Neural cell (in vitro differentiated cells): ENCODE results near the gene MGAT5. TPM values are rescaled to one million over a fixed set of nuclear protein-coding genes. Genes with fewer than 3 reads are reported as not detected.

ENCODE experiments used
- H2AFZ ChIP-seq: fragments of 200-600, 300-800 bp; sonication (generic), shearing (Covaris generic); 2 replicates; pipeline ENCODE4 v1.6.0; 2014; ENCODE audit warnings: low read depth, mild to moderate bottlenecking, antibody characterized with exemption, low read length, moderate library complexity
- H3F3A ChIP-seq: fragments of 200-600 bp; shearing (Covaris generic); 2 replicates; pipeline ENCODE4 v1.6.1; 2016; ENCODE audit warnings: mild to moderate bottlenecking, moderate library complexity, mixed read lengths, antibody characterized with exemption, low read length; ENCODE audit not compliant: insufficient read depth, poor library complexity, severe bottlenecking
- H3K27ac ChIP-seq: fragments of 200-600, 300-800 bp; sonication (generic), shearing (Covaris generic); 2 replicates; pipeline ENCODE4 v1.5.1; 2014; ENCODE audit warnings: mild to moderate bottlenecking, low read length, moderate library complexity
- H3K27me3 ChIP-seq: fragments of 300-800, 200-600 bp; sonication (generic), shearing (Covaris generic); 2 replicates; pipeline ENCODE4 v1.6.0; 2014; ENCODE audit warnings: mild to moderate bottlenecking, low read depth, low read length, moderate library complexity; ENCODE audit not compliant: insufficient read depth
- H3K36me3 ChIP-seq: fragments of 300-800, 200-600 bp; sonication (generic), shearing (Covaris generic); 2 replicates; pipeline ENCODE4 v1.5.1; 2014; ENCODE audit warnings: mild to moderate bottlenecking, antibody characterized with exemption, low read length, moderate library complexity; ENCODE audit not compliant: insufficient read depth
- H3K4me2 ChIP-seq: fragments of 300-800, 200-600 bp; sonication (generic), shearing (Covaris generic); 2 replicates; pipeline ENCODE4 v1.6.0; 2014; ENCODE audit warnings: mild to moderate bottlenecking, low read length
- H3K4me3 ChIP-seq: fragments of 300-800, 200-600 bp; sonication (generic), shearing (Covaris generic); 2 replicates; pipeline ENCODE4 v1.5.1; 2014; ENCODE audit warnings: mild to moderate bottlenecking, low read length, moderate library complexity
- H3K79me2 ChIP-seq: fragments of 200-600 bp; shearing (Covaris generic); replicated peaks from 2 replicates; pipeline ENCODE4 v1.6.0; 2014; ENCODE audit warnings: mild to moderate bottlenecking, low read length, moderate library complexity; ENCODE audit not compliant: insufficient read depth
- H3K9ac ChIP-seq: fragments of 300-800, 200-600 bp; sonication (generic), shearing (Covaris generic); 2 replicates; pipeline ENCODE4 v1.6.1; 2016; ENCODE audit warnings: mild to moderate bottlenecking, low read length, mixed read lengths
- H3K9me2 ChIP-seq: fragments of 200-600 bp; shearing (Covaris generic); 2 replicates; pipeline ENCODE4 v1.6.1; 2016; ENCODE audit warnings: mild to moderate bottlenecking, low read length, mixed read lengths; ENCODE audit not compliant: insufficient read depth
- H3K9me3 ChIP-seq: fragments of 200-600, 300-800 bp; sonication (generic), shearing (Covaris generic); 2 replicates; pipeline ENCODE4 v1.6.1; 2016; ENCODE audit warnings: mild to moderate bottlenecking, mixed run types, low read length, moderate library complexity, mixed read lengths
- H4K20me1 ChIP-seq: fragments of 200-600 bp; shearing (Covaris generic); 2 replicates; pipeline ENCODE4 v1.6.1; 2016; ENCODE audit warnings: mild to moderate bottlenecking, mixed run types; ENCODE audit not compliant: insufficient read depth
- CTCF ChIP-seq: fragments of 450-650 bp; IDR thresholded peaks from 2 replicates; pipeline ENCODE4 v1.5.1; 2014; ENCODE audit warnings: antibody characterized with exemption, mild to moderate bottlenecking, moderate library complexity; ENCODE audit not compliant: poor library complexity, severe bottlenecking
- EP300 ChIP-seq: fragments of 450-650 bp; conservative IDR thresholded peaks from 2 replicates; pipeline ENCODE4 v1.6.1; 2014; ENCODE audit warnings: antibody characterized with exemption, mild to moderate bottlenecking, moderate library complexity; ENCODE audit not compliant: poor library complexity, severe bottlenecking
- EZH2 ChIP-seq: fragments of 200-600, 300-800 bp; shearing (Covaris generic), sonication (generic); IDR thresholded peaks from 2 replicates; pipeline ENCODE4 v1.6.1; 2014; ENCODE audit warnings: antibody characterized with exemption, low read length, borderline replicate concordance, mild to moderate bottlenecking; ENCODE audit not compliant: insufficient read depth, poor library complexity, severe bottlenecking
- MXI1 ChIP-seq: fragments of 450-650 bp; conservative IDR thresholded peaks from 2 replicates; pipeline ENCODE4 v1.6.1; 2014; ENCODE audit warnings: antibody characterized with exemption, mild to moderate bottlenecking; ENCODE audit not compliant: poor library complexity, severe bottlenecking
- POLR2AphosphoS5 ChIP-seq: IDR thresholded peaks from 2 replicates; pipeline ENCODE4 v1.6.1; 2012
- RAD21 ChIP-seq: fragments of 450-650 bp; conservative IDR thresholded peaks from 2 replicates; pipeline ENCODE4 v1.6.1; 2014; ENCODE audit warnings: antibody characterized with exemption, mild to moderate bottlenecking, moderate library complexity
- SMC3 ChIP-seq: fragments of 450-650 bp; conservative IDR thresholded peaks from 2 replicates; pipeline ENCODE4 v1.6.1; 2014; ENCODE audit warnings: antibody characterized with exemption, mild to moderate bottlenecking, moderate library complexity; ENCODE audit not compliant: poor library complexity
- TAF1 ChIP-seq: IDR thresholded peaks from 2 replicates; pipeline ENCODE4 v1.6.1; 2012; ENCODE audit warnings: low read depth
- polyA plus RNA-seq: library from polyadenylated mRNA; depleted of rRNA; stranded (reverse); fragments of >200 nt; gene quantifications from 2 replicates; pipeline ENCODE4 v1.2.3, GENCODE V29; 2014
- TF ChIP-seq, protein P1 (sequence below): IDR thresholded peaks from 2 replicates; pipeline ENCODE4 v1.6.1; 2012; ENCODE audit warnings: borderline replicate concordance

MGAT5 gene
- polyA plus RNA-seq, 1 donor from 2014 or later: 40.9 TPM

- H3K27ac ChIP-seq: peak overlapping the region; percentile 94
These were observed 47.3 kb upstream of the MGAT5 start for GRCh38 chr2:134206573-134206972.

DNA sequence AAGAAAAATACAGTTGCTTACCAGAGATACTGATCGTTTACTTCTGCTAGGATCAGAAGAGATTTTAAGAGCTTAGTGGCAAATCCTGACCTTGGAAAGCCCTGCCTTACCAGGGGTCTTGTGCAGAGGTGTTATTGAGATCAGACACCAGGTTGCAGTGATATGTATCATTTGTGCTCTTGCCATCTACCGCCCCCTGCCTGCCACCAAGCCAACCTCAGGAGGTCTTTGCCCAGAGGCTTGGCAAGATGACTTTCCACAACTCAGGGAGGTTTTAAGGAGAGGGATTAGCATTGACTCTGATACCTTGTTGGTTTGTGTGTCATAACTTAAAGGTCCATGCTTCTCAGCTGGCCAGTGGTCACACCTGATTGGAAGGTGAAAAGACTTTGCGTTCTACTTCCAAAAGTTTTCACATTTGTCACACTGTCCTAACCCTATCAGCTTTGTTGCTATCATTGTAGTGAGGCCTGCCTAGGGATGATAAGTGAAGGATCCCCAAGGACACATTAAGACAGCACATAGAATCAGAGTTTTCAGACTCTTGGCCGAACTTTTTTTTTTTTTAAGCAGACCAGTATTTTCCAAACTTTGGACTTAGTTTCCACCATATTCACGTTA is 46.2 kb upstream of the MGAT5 start:
- TF ChIP-seq EZH2 (no peak), CTCF (peak; percentile 50), POLR2AphosphoS5 (no peak), RAD21 (peak; percentile 39), SMC3 (peak; percentile 48)
- no peaks in the 10 kb centered on the region for H3K79me2 ChIP-seq
- no peaks in the 10 kb centered on the region for H3K27me3 ChIP-seq
- no peak overlapping the region for H3K4me3 ChIP-seq
- H3K9me3 ChIP-seq: no peaks in the 10 kb centered on the region
- no peaks in the 10 kb centered on the region for H4K20me1 ChIP-seq
- H3K36me3 ChIP-seq: no peaks in the 10 kb centered on the region
- H3K27ac ChIP-seq: peak overlapping the region; percentile 94
- peaks cover 20% of the 10 kb centered on the region for H3F3A ChIP-seq
- H3K4me2 ChIP-seq: no peak overlapping the region
- no peak overlapping the region for H3K9ac ChIP-seq
- no peak overlapping the region for H2AFZ ChIP-seq
- no peaks in the 10 kb centered on the region for H3K9me2 ChIP-seq

More at GRCh38 chr2:134206573-134206972, 47.3 kb upstream of the MGAT5 start:
- Histone ChIP-seq H3K79me2 (no peaks in the 10 kb centered on the region), H2AFZ (no peak overlapping the region), H4K20me1 (no peaks in the 10 kb centered on the region), H3K9ac (peak overlapping the region; percentile 65), H3K4me3 (peak overlapping the region; percentile 57), H3F3A (peaks cover 20% of the 10 kb centered on the region), H3K27me3 (no peaks in the 10 kb centered on the region), H3K9me3 (no peaks in the 10 kb centered on the region), H3K4me2 (peak overlapping the region; percentile 64), H3K36me3 (no peaks in the 10 kb centered on the region), H3K9me2 (no peaks in the 10 kb centered on the region)
- TF ChIP-seq EZH2: no peak
- no peak for TF ChIP-seq TAF1
- TF ChIP-seq EP300: no peak
- no peak for TF ChIP-seq CTCF

- no peak for TF ChIP-seq TAF1
- TF ChIP-seq POLR2AphosphoS5: no peak
- TF ChIP-seq SMC3: no peak
- no peak for TF ChIP-seq MXI1
- TF ChIP-seq, protein P1, sequence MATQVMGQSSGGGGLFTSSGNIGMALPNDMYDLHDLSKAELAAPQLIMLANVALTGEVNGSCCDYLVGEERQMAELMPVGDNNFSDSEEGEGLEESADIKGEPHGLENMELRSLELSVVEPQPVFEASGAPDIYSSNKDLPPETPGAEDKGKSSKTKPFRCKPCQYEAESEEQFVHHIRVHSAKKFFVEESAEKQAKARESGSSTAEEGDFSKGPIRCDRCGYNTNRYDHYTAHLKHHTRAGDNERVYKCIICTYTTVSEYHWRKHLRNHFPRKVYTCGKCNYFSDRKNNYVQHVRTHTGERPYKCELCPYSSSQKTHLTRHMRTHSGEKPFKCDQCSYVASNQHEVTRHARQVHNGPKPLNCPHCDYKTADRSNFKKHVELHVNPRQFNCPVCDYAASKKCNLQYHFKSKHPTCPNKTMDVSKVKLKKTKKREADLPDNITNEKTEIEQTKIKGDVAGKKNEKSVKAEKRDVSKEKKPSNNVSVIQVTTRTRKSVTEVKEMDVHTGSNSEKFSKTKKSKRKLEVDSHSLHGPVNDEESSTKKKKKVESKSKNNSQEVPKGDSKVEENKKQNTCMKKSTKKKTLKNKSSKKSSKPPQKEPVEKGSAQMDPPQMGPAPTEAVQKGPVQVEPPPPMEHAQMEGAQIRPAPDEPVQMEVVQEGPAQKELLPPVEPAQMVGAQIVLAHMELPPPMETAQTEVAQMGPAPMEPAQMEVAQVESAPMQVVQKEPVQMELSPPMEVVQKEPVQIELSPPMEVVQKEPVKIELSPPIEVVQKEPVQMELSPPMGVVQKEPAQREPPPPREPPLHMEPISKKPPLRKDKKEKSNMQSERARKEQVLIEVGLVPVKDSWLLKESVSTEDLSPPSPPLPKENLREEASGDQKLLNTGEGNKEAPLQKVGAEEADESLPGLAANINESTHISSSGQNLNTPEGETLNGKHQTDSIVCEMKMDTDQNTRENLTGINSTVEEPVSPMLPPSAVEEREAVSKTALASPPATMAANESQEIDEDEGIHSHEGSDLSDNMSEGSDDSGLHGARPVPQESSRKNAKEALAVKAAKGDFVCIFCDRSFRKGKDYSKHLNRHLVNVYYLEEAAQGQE: no peak
- no peak for TF ChIP-seq EZH2
- no peak for TF ChIP-seq EP300
- TF ChIP-seq RAD21: no peak
- TF ChIP-seq CTCF: no peak
- H3K4me2 ChIP-seq: no peak overlapping the region
- no peak overlapping the region for H2AFZ ChIP-seq
- H3K9me2 ChIP-seq: no peaks in the 10 kb centered on the region
- no peaks in the 10 kb centered on the region for H3K36me3 ChIP-seq
- no peaks in the 10 kb centered on the region for H3K79me2 ChIP-seq
- no peak overlapping the region for H3K9ac ChIP-seq
- H3K4me3 ChIP-seq: no peak overlapping the region
- no peaks in the 10 kb centered on the region for H3K9me3 ChIP-seq
- H4K20me1 ChIP-seq: no peaks in the 10 kb centered on the region
- no peak overlapping the region for H3K27ac ChIP-seq
- H3F3A ChIP-seq: peaks cover 20% of the 10 kb centered on the region
- H3K27me3 ChIP-seq: no peaks in the 10 kb centered on the region
These were observed 45.0 kb upstream of the MGAT5 start for GRCh38 chr2:134208825-134209224.
